Measurements from ENCODE around the gene CYTL1. TPM values are rescaled to one million over a fixed set of nuclear protein-coding genes. Genes with fewer than 3 reads are reported as not detected.

Gene CYTL1
- total and polyA plus RNA-seq, 5 donors from 2014 or later: 0.54 TPM; not detected in 4

Other genes starting within 250 kb of the CYTL1 start
- 0.54 TPM for gene MSX1, start 159.8 kb downstream of the CYTL1 start, total RNA-seq
- under 1 TPM in 1 of 4 donors, not detected in 3; 0.32 TPM for gene MSX1, start 159.8 kb downstream of the CYTL1 start, polyA plus RNA-seq
- not detected for gene STK32B, start 32.0 kb upstream of the CYTL1 start, total RNA-seq
- gene STK32B, start 32.0 kb upstream of the CYTL1 start, polyA plus RNA-seq: not detected